SU-DHL-6 (cell line): ENCODE data around the gene CXCL3.

ENCODE experiments used
- H2AFZ ChIP-seq: fragments of 200-600 bp; sonication (generic); 2 replicates; pipeline ENCODE4 v1.6.1; 2014; ENCODE audit warnings: low read depth, mild to moderate bottlenecking, moderate library complexity, mixed read lengths, antibody characterized with exemption, low read length; ENCODE audit not compliant: severe bottlenecking
- H3F3A ChIP-seq: fragments of 200-600 bp; shearing (Covaris generic); 2 replicates; pipeline ENCODE4 v1.6.0; 2016; ENCODE audit warnings: antibody characterized with exemption, mild to moderate bottlenecking; ENCODE audit not compliant: insufficient read depth
- H3K27ac ChIP-seq: fragments of 200-600 bp; sonication (generic); 2 replicates; pipeline ENCODE4 v1.5.1; 2016; ENCODE audit warnings: low read depth, mild to moderate bottlenecking, low read length, moderate library complexity, mixed read lengths
- H3K27me3 ChIP-seq: fragments of 200-600 bp; sonication (generic), shearing (Covaris generic); 2 replicates; pipeline ENCODE4 v1.6.0; 2014; ENCODE audit warnings: mild to moderate bottlenecking, low read length
- H3K36me3 ChIP-seq: fragments of 200-600 bp; sonication (generic); 2 replicates; pipeline ENCODE4 v1.6.1; 2014; ENCODE audit warnings: mild to moderate bottlenecking, low read length, mixed read lengths
- H3K4me2 ChIP-seq: fragments of 300-600, 200-600 bp; shearing (Covaris generic), sonication (generic); 2 replicates; pipeline ENCODE4 v1.6.0; 2014; ENCODE audit warnings: low read length, low read depth, mild to moderate bottlenecking; ENCODE audit not compliant: poor library complexity, severe bottlenecking
- H3K4me3 ChIP-seq: fragments of 200-600 bp; sonication (generic); 2 replicates; pipeline ENCODE4 v1.5.1; 2014; ENCODE audit warnings: antibody characterized with exemption, low read length, mild to moderate bottlenecking, mixed read lengths; ENCODE audit not compliant: insufficient read depth, poor library complexity, severe bottlenecking
- H3K79me2 ChIP-seq: fragments of 200-600 bp; sonication (generic); 2 replicates; pipeline ENCODE4 v1.6.1; 2014; ENCODE audit warnings: mild to moderate bottlenecking, low read length, moderate library complexity; ENCODE audit not compliant: insufficient read depth
- H3K9ac ChIP-seq: fragments of 200-600 bp; sonication (generic); 2 replicates; pipeline ENCODE4 v1.7.0; 2014; ENCODE audit warnings: mild to moderate bottlenecking, low read length
- H3K9me2 ChIP-seq: fragments of 200-600 bp; sonication (generic); replicated peaks from 2 replicates; pipeline ENCODE4 v1.6.1; 2014; ENCODE audit warnings: low read length; ENCODE audit not compliant: insufficient read depth
- H3K9me3 ChIP-seq: fragments of 200-600 bp; sonication (generic); 2 replicates; pipeline ENCODE4 v1.6.1; 2014; ENCODE audit warnings: low read length, mixed read lengths; ENCODE audit not compliant: insufficient read depth
- H4K20me1 ChIP-seq: fragments of 200-600 bp; sonication (generic); 2 replicates; pipeline ENCODE4 v1.6.1; 2014; ENCODE audit warnings: low read depth, mild to moderate bottlenecking, antibody characterized with exemption, low read length, moderate library complexity, mixed read lengths
- CTCF ChIP-seq: fragments of 200-600 bp; sonication (generic); IDR thresholded peaks from one replicate; pipeline ENCODE4 v1.5.1; 2017; ENCODE audit warnings: antibody characterized with exemption, mild to moderate bottlenecking, low read length, moderate library complexity; ENCODE audit not compliant: insufficient read depth, poor library complexity, severe bottlenecking
- EZH2phosphoT487 ChIP-seq: fragments of 200-600 bp; sonication (generic), shearing (Covaris generic); conservative IDR thresholded peaks from 2 replicates; pipeline ENCODE4 v1.6.1; 2018; ENCODE audit warnings: mild to moderate bottlenecking, antibody characterized with exemption, low read length, moderate library complexity, mixed read lengths

CXCL3 gene

GRCh38 chr4:74037076-74037955 lies 1.2 kb downstream of the CXCL3 start:
- H3K79me2 ChIP-seq, result no peaks in the 10 kb centered on the region
- H3K9ac ChIP-seq, result no peak overlapping the region
- H2AFZ ChIP-seq, result no peak overlapping the region
- TF ChIP-seq EZH2phosphoT487 (no peak), CTCF (no peak)
- no peaks in the 10 kb centered on the region for H3K9me3 ChIP-seq
- no peaks in the 10 kb centered on the region for H3K27me3 ChIP-seq
- no peak overlapping the region for H3K4me2 ChIP-seq
- H3K4me3 ChIP-seq, result no peak overlapping the region
- no peaks in the 10 kb centered on the region for H3K9me2 ChIP-seq
- no peaks in the 10 kb centered on the region for H4K20me1 ChIP-seq
- H3F3A ChIP-seq, result no peaks in the 10 kb centered on the region
- H3K36me3 ChIP-seq, result no peaks in the 10 kb centered on the region
- no peak overlapping the region for H3K27ac ChIP-seq

- Histone ChIP-seq H3K9ac (no peak overlapping the region), H3K4me2 (no peak overlapping the region)
These were observed 4.8 kb downstream of the CXCL3 start for GRCh38 chr4:74033739-74034138.

GRCh38 chr4:74032064-74032463 lies 6.4 kb downstream of the CXCL3 start:
- no peaks in the 10 kb centered on the region for H3K36me3 ChIP-seq

More at GRCh38 chr4:74033739-74034138, 4.8 kb downstream of the CXCL3 start:
- no peak overlapping the region for H2AFZ ChIP-seq
- no peaks in the 10 kb centered on the region for H3F3A ChIP-seq
- H3K27ac ChIP-seq, result no peak overlapping the region
- H4K20me1 ChIP-seq, result no peaks in the 10 kb centered on the region
- no peaks in the 10 kb centered on the region for H3K36me3 ChIP-seq
- TF ChIP-seq EZH2phosphoT487, result no peak
- TF ChIP-seq CTCF, result no peak
- no peaks in the 10 kb centered on the region for H3K9me3 ChIP-seq
- no peak overlapping the region for H3K4me3 ChIP-seq
- H3K27me3 ChIP-seq, result no peaks in the 10 kb centered on the region
- no peaks in the 10 kb centered on the region for H3K79me2 ChIP-seq
- H3K9me2 ChIP-seq, result no peaks in the 10 kb centered on the region

More at GRCh38 chr4:74032064-74032463, 6.4 kb downstream of the CXCL3 start:
- no peak overlapping the region for H2AFZ ChIP-seq
- H3K9ac ChIP-seq, result no peak overlapping the region
- H3K9me2 ChIP-seq, result no peaks in the 10 kb centered on the region
- no peaks in the 10 kb centered on the region for H3F3A ChIP-seq
- TF ChIP-seq EZH2phosphoT487 (no peak), CTCF (no peak)
- no peak overlapping the region for H3K4me2 ChIP-seq
- H4K20me1 ChIP-seq, result no peaks in the 10 kb centered on the region
- no peak overlapping the region for H3K4me3 ChIP-seq
- no peaks in the 10 kb centered on the region for H3K9me3 ChIP-seq
- no peaks in the 10 kb centered on the region for H3K79me2 ChIP-seq
- no peak overlapping the region for H3K27ac ChIP-seq
- H3K27me3 ChIP-seq, result no peaks in the 10 kb centered on the region
